Esophagus squamous epithelium (tissue), 4 donors: Measurements from ENCODE around the gene KDM3A.

Experiments
- CTCF ChIP-seq, 6 experiments: fragments of 450-650 bp in 4 of 6; fragments of 200-600 bp in 2 of 6; sonication (generic) in 2 of 6; IDR thresholded peaks; one replicate each; pipeline ENCODE4 v1.5.1; 2016 to 2019; ENCODE audit warnings: antibody characterized with exemption in 6 of 6, mild to moderate bottlenecking in 4 of 6, moderate library complexity in 4 of 6
- POLR2A ChIP-seq, 4 donors: fragments of 450-650 bp; IDR thresholded peaks; one replicate each; pipeline ENCODE4 v1.6.1; 2017; ENCODE audit warnings: antibody characterized with exemption in 4 of 4, mild to moderate bottlenecking in 4 of 4, moderate library complexity in 3 of 4

GRCh38 chr2:86440631-86441391 is at the start of gene KDM3A:
- TF ChIP-seq POLR2A (IDR thresholded peaks at IDR 0.05) = no peak
- TF ChIP-seq CTCF (IDR thresholded peaks at IDR 0.05) = peak in 3 of 6 experiments; percentile 5 to 40 (median 14)
